HG03575 (cell line): ENCODE measurements around the gene PIK3CG.
"Not testable (repeated sequence)": the region's sequence is repeated elsewhere in the genome, so short reads cannot be mapped to it uniquely, and the experiment has no call there.

Experiments
- ATAC-seq: cut with Tn5 transposase; IDR thresholded peaks from one replicate; pipeline ENCODE4 v1.9.1; 2021; ENCODE audit not compliant: unreplicated experiment, insufficient number of reproducible peaks, low FRiP score; ENCODE audit errors: extremely low read depth

The PIK3CG gene

DNA sequence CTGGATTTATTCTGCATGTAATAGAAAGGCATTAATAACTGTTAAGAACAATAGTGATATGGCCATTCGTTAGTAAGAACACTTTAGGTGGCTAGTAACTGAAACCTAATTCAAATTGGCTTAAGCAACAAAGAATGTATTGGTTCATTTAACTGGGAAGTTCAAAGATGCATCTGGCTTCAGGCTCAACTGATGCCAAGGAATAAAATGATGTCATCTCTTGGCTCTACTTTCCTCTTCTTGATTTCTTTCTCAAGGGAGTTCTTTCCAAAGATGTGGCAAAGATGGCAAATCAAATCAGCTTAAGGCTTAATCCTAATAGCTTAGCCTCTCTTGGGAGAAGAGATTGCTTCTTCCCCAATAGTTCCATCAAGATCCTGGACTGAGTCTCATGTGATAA, 51.6 kb downstream of the PIK3CG start:
- no peak for ATAC-seq

DNA sequence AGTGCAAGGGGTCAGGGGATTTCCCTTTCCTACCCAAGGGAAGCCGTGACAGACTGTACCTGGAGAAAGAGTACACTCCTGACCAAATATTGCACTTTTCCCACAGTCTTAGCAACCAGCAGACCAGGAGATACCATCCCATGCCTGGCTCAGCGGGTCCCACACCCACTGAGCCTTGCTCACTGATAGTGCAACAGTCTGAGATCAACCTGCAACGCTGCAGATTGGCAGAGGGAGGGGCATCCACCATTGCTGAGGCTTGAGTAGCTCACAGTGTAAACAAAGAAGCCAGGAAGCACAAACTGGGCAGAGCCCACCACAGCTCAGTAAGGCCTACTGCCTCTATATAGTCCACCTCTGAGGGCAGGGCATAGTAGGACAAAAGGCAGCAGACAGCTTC, 53.9 kb downstream of the PIK3CG start:
- ATAC-seq = no peak

DNA sequence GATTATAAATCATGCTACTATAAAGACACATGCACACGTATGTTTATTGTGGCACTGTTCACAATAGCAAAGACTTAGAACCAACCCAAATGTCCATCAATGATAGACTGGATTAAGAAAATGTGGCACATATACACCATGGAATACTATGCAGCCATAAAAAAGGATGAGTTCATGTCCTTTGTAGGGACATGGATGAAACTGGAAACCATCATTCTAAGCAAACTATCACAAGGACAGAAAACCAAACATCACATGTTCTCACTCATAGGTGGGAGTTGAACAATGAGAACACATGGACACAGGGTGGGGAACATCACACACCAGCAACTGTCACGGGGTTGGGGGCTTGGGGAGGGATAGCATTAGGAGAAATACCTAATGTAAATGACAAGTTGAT, 59.4 kb downstream of the PIK3CG start:
- ATAC-seq = not testable (repeated sequence)

DNA sequence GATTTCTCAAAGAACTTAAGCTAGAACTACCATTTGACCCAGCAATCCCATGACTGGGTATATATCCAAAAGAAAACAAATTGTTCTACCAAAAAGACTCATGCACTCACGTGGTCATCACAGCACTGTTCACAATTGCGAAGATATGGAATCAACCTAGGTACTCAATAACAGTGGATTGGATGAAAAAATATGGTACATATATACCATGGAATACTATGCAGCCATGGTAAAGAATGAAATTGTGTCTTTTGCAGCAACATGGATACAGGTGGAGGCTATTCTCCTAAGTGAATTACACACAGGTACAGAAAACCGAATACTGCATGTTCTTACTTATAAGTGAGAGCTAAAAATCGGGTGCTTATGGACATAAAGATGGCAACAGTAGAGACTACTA, 61.8 kb downstream of the PIK3CG start:
- no peak for ATAC-seq

DNA sequence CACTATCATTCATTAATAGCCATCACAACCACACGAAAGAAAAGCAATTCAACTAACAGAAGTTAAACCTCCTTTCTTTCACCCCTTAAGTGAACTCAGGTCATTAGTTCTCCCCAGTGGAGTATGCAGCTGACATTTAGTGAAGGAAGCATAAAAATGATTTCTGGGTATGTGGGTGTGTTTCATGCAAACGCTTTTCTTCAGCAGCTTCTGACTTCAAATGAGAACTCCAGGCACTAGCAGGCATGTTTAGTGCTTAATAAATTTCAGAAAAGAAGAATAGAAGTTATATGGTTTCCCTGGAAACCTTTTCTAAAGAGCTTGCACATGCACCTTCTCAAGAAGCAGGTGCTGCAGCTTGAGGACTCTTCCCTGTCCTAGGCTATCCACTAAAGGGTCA, 62.5 kb downstream of the PIK3CG start:
- ATAC-seq = no peak

DNA sequence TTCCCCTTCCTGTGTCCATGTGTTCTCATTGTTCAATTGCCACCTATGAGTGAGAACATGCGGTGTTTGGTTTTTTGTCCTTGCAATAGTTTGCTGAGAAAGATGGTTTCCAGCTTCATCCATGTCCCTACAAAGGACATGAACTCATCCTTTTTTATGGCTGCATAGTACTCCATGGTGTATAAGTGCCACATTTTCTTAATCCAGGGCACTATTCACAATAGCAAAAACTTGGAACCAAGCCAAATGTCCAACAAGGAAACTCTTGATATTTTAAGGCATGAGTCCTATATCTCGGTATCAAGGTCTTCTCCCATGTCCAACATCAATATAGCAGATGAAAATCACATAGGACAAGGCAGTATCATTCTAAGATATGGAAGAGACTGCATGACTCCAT, 64.5 kb downstream of the PIK3CG start:
- not testable (repeated sequence) for ATAC-seq

DNA sequence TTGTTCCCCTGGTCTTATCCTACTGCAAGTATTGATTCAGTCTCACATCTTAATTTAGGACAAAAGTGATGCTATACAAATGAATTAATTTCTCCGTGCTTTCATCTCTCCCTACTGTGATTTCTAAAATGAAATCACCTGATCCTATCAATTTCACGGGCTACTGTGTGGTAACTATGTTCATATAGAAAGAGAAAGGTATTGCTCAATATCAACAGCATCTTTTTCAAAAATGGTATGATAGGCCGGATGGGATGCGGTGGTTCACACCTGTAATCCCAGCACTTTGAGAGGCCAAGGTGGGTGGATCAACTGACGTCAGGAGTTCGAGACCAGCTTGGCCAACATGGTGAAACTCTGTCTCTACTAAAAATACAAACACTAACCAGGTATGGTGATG, 71.2 kb downstream of the PIK3CG start:
- ATAC-seq = no peak

DNA sequence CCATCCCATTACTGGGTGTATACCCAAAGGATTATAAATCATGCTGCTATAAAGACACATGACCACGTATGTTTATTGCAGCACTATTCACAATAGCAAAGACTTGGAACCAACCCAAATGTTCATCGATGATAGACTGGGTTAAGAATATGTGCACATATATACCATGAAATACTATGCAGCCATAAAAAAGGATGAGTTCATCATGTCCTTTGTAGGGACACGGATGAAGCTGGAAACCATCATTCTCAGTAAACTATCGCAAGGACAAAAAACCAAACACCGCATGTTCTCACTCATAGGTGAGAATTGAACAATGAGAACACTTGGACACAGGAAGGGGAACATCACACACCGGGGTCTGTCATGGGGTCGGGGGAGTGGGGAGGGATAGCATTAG, 73.0 kb downstream of the PIK3CG start:
- not testable (repeated sequence) for ATAC-seq

DNA sequence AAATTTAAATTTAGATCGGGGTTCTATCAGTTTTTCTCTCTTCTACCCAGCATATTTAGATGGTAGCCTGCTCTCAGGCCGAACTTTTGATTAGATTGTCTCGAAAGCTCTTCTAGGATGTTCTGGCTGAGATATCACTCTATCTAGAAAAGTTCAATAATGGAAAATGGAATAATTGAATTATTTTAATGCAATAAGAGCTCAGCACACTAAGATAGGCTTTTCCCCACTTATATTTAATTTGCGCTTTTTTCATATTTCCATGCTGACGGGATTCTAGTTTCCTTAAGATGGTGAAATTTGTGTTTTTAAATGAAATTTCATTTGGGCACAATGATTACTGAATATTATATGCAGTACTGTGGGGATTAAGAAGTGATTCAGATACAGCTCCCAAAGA, 73.7 kb downstream of the PIK3CG start:
- ATAC-seq = no peak

DNA sequence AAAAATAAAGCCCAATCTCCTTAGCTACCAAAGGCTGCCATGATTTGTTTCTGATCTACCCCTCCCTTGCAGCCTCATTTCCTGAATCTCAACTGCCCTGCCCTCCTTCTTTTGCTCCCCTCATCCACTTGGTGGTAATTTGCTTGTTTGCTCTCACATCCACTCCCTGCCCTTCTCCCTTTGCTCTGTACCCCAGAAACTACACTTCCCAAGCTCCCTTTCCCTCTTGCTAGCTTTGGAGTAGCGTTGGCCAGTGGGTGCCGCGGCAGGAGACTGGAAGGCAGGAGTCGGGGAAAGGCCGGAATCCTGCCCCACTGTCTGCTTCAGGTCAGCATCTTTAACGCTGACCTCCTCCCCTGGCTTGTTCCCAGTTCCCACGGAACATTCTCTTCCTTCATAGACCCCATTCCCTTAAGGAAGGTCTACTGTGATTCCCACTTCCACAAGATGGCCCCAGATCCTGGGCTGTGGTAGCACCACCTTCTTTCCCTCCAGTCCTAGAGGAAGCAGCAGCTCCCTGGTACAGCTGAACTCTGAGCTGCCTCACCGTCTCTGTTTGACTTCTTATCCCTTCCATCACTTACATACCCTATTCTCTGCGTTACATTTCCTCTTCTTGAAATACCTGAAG, 79.1 kb downstream of the PIK3CG start:
- no peak for ATAC-seq

DNA sequence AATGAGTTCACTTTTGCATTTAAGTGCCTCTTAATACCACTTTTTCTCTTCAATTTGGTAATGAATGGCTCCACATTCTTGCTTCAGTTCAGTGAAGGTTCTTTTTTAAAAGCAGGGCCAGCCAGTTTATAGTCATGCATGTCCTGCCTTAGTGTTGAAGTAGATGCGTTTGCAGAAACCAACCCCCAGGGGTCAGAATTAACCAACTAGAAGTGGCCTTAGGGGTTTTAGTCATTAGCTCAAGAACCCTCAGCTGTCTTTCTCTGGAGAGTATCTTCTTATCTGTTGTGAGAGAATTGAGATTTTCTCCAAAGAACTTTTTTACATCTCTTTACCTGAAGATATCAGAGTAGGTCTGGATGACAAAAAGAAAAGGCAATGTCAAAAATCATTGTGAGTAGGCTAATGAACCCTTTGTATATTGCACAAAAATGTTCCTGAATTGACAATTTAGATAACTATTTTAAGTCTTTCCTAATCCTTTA, 82.2 kb downstream of the PIK3CG start:
- no peak for ATAC-seq

DNA sequence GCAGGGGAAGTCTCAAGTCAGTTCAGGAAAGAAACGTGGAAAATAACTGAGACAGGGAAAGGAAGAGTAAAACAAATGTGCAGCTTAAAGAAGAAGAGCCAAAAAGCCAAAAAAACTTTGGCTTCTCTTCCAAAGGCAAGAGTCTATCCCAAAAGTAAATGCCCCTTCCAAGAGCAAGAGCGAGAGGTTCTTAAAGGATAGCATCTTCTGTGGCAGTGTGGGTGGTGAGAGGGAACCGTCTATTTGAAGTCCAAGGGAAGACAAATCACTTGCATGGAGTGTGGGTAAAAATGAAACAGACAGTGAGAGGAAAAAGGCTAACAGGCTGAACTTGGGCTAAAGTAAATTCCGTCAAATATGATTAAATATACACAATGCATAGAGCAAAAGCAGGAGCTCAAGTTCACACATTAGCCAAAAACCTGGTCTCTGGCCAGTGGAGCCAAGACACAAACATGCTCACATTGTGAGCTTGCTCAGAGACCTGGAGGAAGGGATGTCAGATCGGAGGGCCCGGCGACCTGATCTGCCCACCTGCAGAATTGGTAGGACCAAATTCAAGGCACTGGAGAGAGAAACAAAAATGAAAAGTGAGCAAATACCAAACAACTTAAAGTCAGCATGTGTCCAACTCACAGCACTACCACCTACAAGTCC, 87.0 kb downstream of the PIK3CG start:
- ATAC-seq = no peak

DNA sequence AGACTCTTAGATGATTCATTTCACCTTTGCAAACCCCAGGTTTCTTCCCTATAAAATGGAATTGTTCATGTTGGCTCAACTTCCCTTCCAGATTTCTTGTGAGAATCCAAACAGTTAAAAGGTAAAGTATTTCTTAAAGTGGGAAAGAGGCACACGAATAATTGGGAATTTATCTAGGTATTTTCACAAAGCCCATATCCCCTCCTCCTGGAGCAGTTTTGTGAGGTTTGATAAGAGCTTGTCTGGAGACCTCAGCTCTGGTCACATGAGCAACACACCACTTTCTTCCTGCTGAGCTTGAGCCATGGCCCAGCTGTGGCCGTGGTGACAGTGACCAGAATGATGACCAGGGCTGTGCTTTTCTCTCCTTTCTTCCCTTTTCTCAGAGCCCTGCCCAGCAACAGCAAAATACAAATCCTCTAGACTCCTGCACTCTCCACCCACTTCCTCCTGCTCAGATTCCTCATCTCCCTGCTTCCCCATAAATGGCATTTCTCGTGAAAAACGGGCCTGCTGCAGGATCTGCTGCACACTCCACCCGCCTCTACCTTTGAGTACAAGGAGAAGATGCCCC, 87.7 kb downstream of the PIK3CG start:
- no peak for ATAC-seq

DNA sequence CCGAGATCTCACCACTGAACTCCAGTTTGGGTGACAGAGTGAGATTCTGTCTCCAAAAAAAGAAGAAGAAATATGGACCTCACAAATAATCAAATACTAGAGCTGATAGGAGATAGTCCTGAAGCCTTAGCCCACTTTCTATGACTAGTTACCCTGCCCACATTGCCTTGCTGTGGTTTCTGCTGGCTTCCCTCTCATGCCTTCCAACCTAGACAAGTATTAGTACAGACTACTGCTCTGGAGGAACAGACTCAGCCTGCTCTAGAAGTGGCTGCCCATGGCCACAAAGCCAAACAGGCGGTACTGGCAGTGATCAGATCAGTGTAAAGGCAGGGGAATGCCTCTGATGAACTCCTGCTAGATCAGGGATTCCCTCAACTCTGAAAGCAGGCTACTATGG, 89.8 kb downstream of the PIK3CG start:
- ATAC-seq = no peak

DNA sequence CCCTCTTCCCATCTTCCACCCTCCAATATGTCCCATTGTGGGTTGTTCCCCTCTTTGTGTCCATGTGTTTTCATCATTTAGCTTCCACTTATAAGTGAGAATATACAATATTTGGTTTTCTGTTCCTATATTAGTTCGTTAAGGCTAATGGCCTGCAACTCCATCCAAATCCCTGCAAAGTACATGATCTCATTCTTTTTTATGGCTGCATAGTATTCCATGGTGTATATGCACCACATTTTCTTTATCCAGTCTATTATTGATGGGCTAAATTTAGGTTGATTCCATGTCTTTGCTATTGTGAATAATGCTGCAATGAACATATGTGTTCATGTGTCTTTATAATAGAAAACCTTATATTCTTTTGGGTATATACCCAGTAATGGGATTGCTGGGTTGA, 90.8 kb downstream of the PIK3CG start:
- not testable (repeated sequence) for ATAC-seq
